GM12891 (cell line): ENCODE data around the gene TRPC4AP.

Source experiments
- PAX5 ChIP-seq: IDR thresholded peaks from 2 replicates; pipeline ENCODE4 v1.6.1; 2011; ENCODE audit warnings: low read length, moderate library complexity, mild to moderate bottlenecking; ENCODE audit not compliant: insufficient read depth, severe bottlenecking
- POLR2A ChIP-seq: IDR thresholded peaks from 2 replicates; pipeline ENCODE4 v1.6.1; 2011; ENCODE audit warnings: low read depth, low read length, control low read depth
- POLR2AphosphoS5 ChIP-seq: IDR thresholded peaks from 2 replicates; pipeline ENCODE4 v1.6.1; 2011; ENCODE audit warnings: low read depth, low read length, control low read depth
- POU2F2 ChIP-seq: IDR thresholded peaks from 2 replicates; pipeline ENCODE4 v1.6.1; 2011; ENCODE audit warnings: low read depth, mild to moderate bottlenecking, control low read depth, low read length, moderate library complexity
- SPI1 ChIP-seq: IDR thresholded peaks from 2 replicates; pipeline ENCODE4 v1.6.1; 2011; ENCODE audit warnings: low read depth, low read length, control low read depth
- TAF1 ChIP-seq: IDR thresholded peaks from 2 replicates; pipeline ENCODE4 v1.6.1; 2011; ENCODE audit warnings: low read depth, low read length, control low read depth

DNA sequence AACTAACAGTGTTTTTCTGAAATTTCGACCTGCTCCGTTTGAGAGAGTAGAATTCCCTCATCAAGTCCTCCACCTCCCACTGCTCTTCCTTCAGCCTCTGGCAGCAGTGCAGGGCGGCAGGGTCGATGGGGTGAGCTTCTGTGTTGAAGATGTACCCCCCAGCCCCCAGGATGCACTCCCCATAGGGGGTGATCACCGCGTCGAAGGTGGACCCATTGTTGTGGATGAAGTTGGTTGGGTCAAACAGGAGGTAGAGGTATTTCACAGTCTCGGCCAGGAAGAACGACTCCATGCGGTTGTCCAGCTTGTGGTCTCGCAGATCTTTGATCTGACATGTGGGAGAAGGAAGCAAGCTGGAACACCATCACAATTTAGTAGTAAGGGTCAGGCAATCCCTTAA lies 23.0 kb upstream of the TRPC4AP start:
- TF ChIP-seq POLR2A = no peak
- no peak for TF ChIP-seq POLR2AphosphoS5
- no peak for TF ChIP-seq TAF1
- no peak for TF ChIP-seq POU2F2
- TF ChIP-seq PAX5 = no peak
- no peak for TF ChIP-seq SPI1
